ENCODE results near the gene ATP2A1.

- no peak for TF ChIP-seq CTCF (IDR thresholded peaks at IDR 0.05)
- no peak for TF ChIP-seq POLR2AphosphoS5 (IDR thresholded peaks at IDR 0.05)
Observed at GRCh38 chr16:28882551-28883160, 4.4 kb downstream of the ATP2A1 start.
